Measurements from ENCODE around the gene AOAH. TPM values are rescaled to one million over a fixed set of nuclear protein-coding genes. Genes with fewer than 3 reads are reported as not detected.

The AOAH gene
- total RNA-seq, 1 donor from 2014 or later = not detected

DNA sequence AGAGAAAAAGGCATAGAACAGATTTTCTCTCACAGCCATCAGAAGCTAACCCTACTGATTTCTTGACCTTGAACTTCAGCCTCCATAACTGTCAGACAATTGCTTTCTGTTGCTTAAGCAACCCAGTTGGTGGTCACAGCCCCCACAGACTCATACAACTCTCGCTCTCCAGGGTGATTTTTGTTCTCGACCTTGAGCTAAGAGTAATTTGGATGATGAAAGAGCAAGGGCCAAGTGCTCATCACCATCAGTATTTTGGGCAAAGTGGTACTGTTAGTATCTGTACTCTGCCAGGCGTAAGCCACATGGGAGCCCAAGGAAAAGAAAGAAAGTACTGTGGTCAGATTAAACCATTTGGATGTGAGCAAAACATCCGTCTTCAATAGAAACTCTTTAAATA, 81.9 kb downstream of the AOAH start:
- TF ChIP-seq, protein P1, sequence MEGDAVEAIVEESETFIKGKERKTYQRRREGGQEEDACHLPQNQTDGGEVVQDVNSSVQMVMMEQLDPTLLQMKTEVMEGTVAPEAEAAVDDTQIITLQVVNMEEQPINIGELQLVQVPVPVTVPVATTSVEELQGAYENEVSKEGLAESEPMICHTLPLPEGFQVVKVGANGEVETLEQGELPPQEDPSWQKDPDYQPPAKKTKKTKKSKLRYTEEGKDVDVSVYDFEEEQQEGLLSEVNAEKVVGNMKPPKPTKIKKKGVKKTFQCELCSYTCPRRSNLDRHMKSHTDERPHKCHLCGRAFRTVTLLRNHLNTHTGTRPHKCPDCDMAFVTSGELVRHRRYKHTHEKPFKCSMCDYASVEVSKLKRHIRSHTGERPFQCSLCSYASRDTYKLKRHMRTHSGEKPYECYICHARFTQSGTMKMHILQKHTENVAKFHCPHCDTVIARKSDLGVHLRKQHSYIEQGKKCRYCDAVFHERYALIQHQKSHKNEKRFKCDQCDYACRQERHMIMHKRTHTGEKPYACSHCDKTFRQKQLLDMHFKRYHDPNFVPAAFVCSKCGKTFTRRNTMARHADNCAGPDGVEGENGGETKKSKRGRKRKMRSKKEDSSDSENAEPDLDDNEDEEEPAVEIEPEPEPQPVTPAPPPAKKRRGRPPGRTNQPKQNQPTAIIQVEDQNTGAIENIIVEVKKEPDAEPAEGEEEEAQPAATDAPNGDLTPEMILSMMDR (conservative IDR thresholded peaks at IDR 0.05) = no peak
- H3K4me3 Mint-ChIP-seq = no peak overlapping the region
- no peaks in the 10 kb centered on the region for H3K9me3 Mint-ChIP-seq
- DNase-seq (ENCODE audit: low read depth, low spot score) = no peak
- H3K27ac Mint-ChIP-seq (ENCODE audit: unreplicated experiment) = no peak overlapping the region
- no peaks in the 10 kb centered on the region for H3K36me3 Mint-ChIP-seq (ENCODE audit: low read depth)
- H3K4me1 Mint-ChIP-seq = peaks cover 25% of the 10 kb centered on the region
- H3K27me3 Mint-ChIP-seq (ENCODE audit: low read depth) = no peaks in the 10 kb centered on the region

DNA sequence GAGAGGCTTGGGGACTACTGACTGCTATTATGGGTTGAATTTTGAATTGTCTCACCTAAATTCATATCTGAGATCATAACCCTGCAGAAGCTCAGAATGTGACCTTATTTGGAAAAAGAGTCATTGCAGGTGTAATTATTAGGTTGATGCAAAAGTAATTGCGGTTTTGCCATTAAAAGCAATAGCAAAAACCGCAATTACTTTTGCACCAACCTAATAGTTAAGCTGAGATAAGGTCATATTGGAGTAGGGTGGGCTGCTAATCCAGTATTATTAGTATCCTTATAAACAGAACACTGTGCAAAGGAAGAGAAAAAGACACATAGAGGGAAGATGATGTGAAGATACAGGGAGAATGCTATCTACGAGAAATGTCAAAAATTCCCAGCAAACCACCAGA, 82.3 kb downstream of the AOAH start:
- TF ChIP-seq, protein P1 (conservative IDR thresholded peaks at IDR 0.05) = no peak
- no peaks in the 10 kb centered on the region for H3K27me3 Mint-ChIP-seq (ENCODE audit: low read depth)
- H3K27ac Mint-ChIP-seq (ENCODE audit: unreplicated experiment) = no peak overlapping the region
- no peak overlapping the region for H3K4me3 Mint-ChIP-seq
- no peak for DNase-seq (ENCODE audit: low read depth, low spot score)
- H3K9me3 Mint-ChIP-seq = no peaks in the 10 kb centered on the region
- peaks cover 25% of the 10 kb centered on the region for H3K4me1 Mint-ChIP-seq
- no peaks in the 10 kb centered on the region for H3K36me3 Mint-ChIP-seq (ENCODE audit: low read depth)

DNA sequence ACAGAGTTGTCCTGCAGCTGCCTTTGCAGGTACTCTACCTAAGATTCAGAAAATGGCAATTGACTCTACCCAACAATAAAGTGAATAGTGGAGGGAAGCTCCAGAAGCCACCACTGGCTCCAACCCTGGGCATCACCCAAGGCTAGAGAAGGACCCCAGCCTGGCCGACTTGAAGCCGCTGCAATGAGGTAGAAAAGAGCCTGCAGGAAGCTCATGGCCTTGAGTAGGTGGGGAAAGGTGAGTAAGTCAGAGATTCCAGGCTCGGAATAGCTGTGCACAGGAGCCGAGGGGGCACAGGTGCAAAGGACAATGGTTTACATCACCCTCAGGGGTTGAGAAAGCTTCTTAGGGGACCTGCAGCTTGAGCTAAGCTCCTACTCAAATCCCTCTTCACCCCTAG, 83.6 kb downstream of the AOAH start:
- Mint-ChIP-seq H3K27ac (ENCODE audit: unreplicated experiment) (no peak overlapping the region), H3K4me1 (peaks cover 15% of the 10 kb centered on the region), H3K9me3 (no peaks in the 10 kb centered on the region), H3K4me3 (no peak overlapping the region), H3K36me3 (ENCODE audit: low read depth) (no peaks in the 10 kb centered on the region), H3K27me3 (ENCODE audit: low read depth) (no peaks in the 10 kb centered on the region)
- no peak for DNase-seq (ENCODE audit: low read depth, low spot score)
- TF ChIP-seq, protein P1 (conservative IDR thresholded peaks at IDR 0.05) = no peak

DNA sequence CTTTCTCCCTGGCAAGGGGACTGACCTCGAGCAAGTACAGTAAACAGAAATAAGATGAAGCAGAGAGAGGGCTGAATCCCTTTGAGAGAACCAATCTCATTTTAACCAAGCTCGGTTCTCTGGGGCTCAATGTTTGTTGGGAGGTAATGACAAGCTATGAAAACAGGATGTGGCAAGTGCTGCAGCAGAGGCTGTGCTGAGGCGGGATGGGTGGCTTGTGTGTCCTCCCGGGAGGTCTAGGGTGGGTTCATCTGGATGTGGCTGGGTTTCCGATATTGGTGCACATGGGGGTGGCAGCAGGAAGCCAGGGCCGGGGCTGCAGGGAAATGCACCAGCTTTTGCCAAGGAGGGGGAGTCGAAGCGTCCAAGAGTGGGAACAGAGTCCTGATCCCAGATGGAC, 84.5 kb downstream of the AOAH start:
- TF ChIP-seq, protein P1 (conservative IDR thresholded peaks at IDR 0.05) = no peak

DNA sequence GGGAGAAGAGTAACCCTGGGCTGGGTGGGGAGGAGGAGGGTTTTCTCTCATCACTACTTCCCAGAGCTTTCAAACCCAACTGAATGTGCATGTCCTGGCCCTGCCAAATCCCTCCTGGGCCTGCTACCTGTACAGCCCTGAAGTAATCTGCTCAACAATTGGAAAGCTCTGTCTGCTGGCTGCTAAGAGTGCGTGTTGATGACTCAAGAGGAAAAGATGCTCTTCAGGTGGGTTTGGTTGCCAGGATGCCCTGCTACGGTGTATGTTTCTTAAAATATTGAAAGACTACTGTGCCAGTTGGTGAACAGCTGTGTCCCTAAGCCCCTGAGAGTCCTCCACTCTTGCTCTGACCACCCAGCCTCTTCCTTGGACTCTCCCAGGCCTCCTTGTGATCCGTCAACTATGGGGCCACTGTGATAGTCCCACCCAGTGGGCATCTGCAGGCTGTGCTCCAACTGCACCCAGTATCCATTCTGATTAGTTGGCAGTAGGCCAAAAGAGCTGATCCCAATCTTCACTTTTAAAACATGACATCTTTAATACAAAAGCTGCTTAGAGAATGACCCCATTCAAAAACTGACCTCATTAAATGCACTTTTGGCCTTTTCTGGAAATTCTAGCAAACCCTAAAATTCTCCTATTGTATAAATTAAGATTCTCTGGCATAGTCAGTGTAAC, 85.6 kb downstream of the AOAH start:
- TF ChIP-seq, protein P1 (conservative IDR thresholded peaks at IDR 0.05) = no peak
- DNase-seq (ENCODE audit: low read depth, low spot score) = no peak
- no peaks in the 10 kb centered on the region for H3K9me3 Mint-ChIP-seq
- H3K4me3 Mint-ChIP-seq = no peak overlapping the region
- no peak overlapping the region for H3K27ac Mint-ChIP-seq (ENCODE audit: unreplicated experiment)
- H3K27me3 Mint-ChIP-seq (ENCODE audit: low read depth) = no peaks in the 10 kb centered on the region
- no peaks in the 10 kb centered on the region for H3K36me3 Mint-ChIP-seq (ENCODE audit: low read depth)
- H3K4me1 Mint-ChIP-seq = peaks cover 18% of the 10 kb centered on the region

More for the DNA sequence above, 84.5 kb downstream of the AOAH start:
- H3K36me3 Mint-ChIP-seq (ENCODE audit: low read depth) = no peaks in the 10 kb centered on the region
- no peaks in the 10 kb centered on the region for H3K9me3 Mint-ChIP-seq
- no peak overlapping the region for H3K4me3 Mint-ChIP-seq
- H3K27me3 Mint-ChIP-seq (ENCODE audit: low read depth) = no peaks in the 10 kb centered on the region
- DNase-seq (ENCODE audit: low read depth, low spot score) = no peak
- H3K4me1 Mint-ChIP-seq = peaks cover 16% of the 10 kb centered on the region
- no peak overlapping the region for H3K27ac Mint-ChIP-seq (ENCODE audit: unreplicated experiment)
